ENCODE results near the gene MTF2. TPM values are rescaled to one million over a fixed set of nuclear protein-coding genes. Genes with fewer than 3 reads are reported as not detected.

MTF2 gene
- total RNA-seq, 2 donors from 2014 or later = 13.5 to 13.7 TPM

DNA sequence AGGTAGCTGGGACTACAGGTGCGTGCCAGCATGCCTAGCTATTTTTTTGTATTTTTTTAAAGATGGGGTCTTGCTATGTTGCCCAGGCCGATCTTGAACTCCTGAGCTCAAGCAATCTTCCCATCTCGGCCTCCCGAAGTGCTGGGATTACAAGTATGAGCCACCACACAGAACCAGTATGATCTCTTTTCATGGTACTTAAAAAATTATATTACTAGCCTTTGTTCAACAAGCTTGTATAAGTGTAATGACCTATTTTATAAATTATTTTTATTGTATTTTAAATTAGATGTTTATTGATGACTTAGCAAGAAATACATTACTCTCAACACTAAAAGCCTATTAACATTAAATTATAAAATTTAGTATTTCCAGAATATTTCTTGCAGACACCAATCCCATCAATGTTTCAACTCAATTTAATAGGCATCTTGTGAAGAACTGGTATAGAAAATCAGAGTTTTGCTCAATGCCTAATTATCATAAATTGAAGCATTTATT, 36.0 kb upstream of the MTF2 start:
- Histone ChIP-seq H3K4me1 (no peaks in the 10 kb centered on the region), H3K27ac (no peak overlapping the region), H3K9me3 (no peaks in the 10 kb centered on the region), H3K36me3 (replicated peaks in 1 of 2; ENCODE audit: insufficient read depth in 1 of 2, low read depth in 2 of 2) (no peaks in the 10 kb centered on the region), H3K4me3 (no peak overlapping the region), H3K27me3 (no peaks in the 10 kb centered on the region)
- WGBS, 2 donors = 88 to 92% methylated on average over 4 of the region's 4 CpGs
- intact Hi-C loops (cut with DNase I) = no loop called here
- no peak for ATAC-seq
- no peak for DNase-seq
- TF ChIP-seq, protein P1, sequence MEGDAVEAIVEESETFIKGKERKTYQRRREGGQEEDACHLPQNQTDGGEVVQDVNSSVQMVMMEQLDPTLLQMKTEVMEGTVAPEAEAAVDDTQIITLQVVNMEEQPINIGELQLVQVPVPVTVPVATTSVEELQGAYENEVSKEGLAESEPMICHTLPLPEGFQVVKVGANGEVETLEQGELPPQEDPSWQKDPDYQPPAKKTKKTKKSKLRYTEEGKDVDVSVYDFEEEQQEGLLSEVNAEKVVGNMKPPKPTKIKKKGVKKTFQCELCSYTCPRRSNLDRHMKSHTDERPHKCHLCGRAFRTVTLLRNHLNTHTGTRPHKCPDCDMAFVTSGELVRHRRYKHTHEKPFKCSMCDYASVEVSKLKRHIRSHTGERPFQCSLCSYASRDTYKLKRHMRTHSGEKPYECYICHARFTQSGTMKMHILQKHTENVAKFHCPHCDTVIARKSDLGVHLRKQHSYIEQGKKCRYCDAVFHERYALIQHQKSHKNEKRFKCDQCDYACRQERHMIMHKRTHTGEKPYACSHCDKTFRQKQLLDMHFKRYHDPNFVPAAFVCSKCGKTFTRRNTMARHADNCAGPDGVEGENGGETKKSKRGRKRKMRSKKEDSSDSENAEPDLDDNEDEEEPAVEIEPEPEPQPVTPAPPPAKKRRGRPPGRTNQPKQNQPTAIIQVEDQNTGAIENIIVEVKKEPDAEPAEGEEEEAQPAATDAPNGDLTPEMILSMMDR (IDR thresholded peaks at IDR 0.05) = no peak
- no peak for TF ChIP-seq POLR2A (IDR thresholded peaks at IDR 0.05)

DNA sequence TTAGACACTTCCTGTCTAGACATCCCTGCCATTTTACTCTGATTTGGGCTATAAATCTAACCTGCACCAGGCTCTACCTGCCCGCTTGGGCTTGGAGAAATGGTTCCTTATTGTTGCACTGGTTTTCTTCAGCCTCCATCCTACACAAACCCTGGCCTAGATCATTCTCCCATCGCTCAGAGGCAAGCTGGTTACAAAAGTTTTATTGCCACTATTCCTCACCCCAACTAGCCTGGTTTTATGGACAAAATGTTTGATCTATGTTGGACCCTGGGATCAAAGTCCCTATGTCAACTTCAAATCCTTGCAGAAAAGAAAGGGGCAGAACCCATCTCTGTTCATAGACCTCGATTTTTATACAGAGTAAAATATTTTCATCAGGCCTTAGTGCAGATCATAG, 31.5 kb upstream of the MTF2 start:
- intact Hi-C loops (cut with DNase I) = no loop called here
- Histone ChIP-seq H3K4me1 (no peaks in the 10 kb centered on the region), H3K27me3 (no peaks in the 10 kb centered on the region), H3K4me3 (no peak overlapping the region), H3K36me3 (replicated peaks in 1 of 2; ENCODE audit: insufficient read depth in 1 of 2, low read depth in 2 of 2) (no peaks in the 10 kb centered on the region), H3K9me3 (no peaks in the 10 kb centered on the region), H3K27ac (no peak overlapping the region)
- no peak for DNase-seq
- WGBS, 2 donors = 55% methylated on average over 3 of the region's 3 CpGs
- no peak for TF ChIP-seq POLR2A (IDR thresholded peaks at IDR 0.05)
- TF ChIP-seq, protein P1 (IDR thresholded peaks at IDR 0.05) = no peak
- no peak for ATAC-seq

DNA sequence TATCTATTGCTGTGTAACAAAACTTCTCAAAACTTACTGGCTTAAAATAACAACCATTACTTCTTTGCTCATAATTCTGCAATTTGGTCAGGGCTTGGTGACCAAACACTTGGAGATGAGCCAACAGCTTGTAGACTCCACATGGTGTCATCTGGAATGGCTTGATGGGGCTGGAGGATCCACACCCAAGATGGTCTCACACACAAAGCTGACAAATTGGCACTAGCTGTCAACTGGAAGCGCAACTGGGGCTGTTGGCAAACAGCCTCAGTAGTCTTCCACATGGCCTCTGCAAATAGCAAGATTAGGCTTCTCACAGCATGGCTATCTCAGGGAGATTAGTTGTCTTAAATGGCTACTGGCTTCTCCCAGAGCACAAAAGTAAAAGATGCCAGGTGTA, 27.1 kb upstream of the MTF2 start:
- no peak overlapping the region for H3K4me3 ChIP-seq
- H3K9me3 ChIP-seq = no peaks in the 10 kb centered on the region
- no peaks in the 10 kb centered on the region for H3K4me1 ChIP-seq
- WGBS, 2 donors = 71 to 81% methylated on average over 1 of the region's 1 CpG
- TF ChIP-seq, protein P1 (IDR thresholded peaks at IDR 0.05) = no peak
- TF ChIP-seq POLR2A (IDR thresholded peaks at IDR 0.05) = no peak
- H3K27me3 ChIP-seq = no peaks in the 10 kb centered on the region
- no peak for ATAC-seq
- H3K36me3 ChIP-seq (replicated peaks in 1 of 2; ENCODE audit: insufficient read depth in 1 of 2, low read depth in 2 of 2) = no peaks in the 10 kb centered on the region
- no peak overlapping the region for H3K27ac ChIP-seq
- no peak for DNase-seq
- intact Hi-C loops (cut with DNase I) = no loop called here

DNA sequence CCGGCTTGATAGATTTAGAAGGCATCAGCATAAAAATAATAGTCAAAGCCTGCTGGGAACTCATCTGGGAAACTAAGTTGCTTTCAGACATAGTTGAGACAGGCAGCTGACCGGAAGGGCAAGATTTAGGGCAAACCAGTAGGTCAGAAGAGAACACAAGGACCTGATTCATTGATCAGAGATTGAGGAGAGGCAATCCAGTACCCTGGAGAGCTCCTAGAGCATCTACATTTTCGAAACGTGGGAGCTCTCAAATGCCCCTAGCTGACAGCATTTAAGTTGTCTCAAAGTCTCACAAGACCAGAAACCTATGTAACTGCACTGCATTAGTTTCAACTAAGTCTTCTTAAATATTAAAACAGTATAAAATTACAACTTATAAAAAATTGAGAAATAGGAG, 22.9 kb upstream of the MTF2 start:
- 31 to 33% methylated on average over 4 of the region's 4 CpGs for WGBS, 2 donors
- no peak overlapping the region for H3K4me3 ChIP-seq
- TF ChIP-seq, protein P1 (IDR thresholded peaks at IDR 0.05) = no peak
- TF ChIP-seq POLR2A (IDR thresholded peaks at IDR 0.05) = no peak
- intact Hi-C loops (cut with DNase I) = no loop called here
- no peak overlapping the region for H3K27ac ChIP-seq
- H3K36me3 ChIP-seq (replicated peaks in 1 of 2; ENCODE audit: insufficient read depth in 1 of 2, low read depth in 2 of 2) = no peaks in the 10 kb centered on the region
- no peaks in the 10 kb centered on the region for H3K4me1 ChIP-seq
- no peaks in the 10 kb centered on the region for H3K27me3 ChIP-seq
- DNase-seq (no peak), ATAC-seq (no peak)
- H3K9me3 ChIP-seq = no peaks in the 10 kb centered on the region

DNA sequence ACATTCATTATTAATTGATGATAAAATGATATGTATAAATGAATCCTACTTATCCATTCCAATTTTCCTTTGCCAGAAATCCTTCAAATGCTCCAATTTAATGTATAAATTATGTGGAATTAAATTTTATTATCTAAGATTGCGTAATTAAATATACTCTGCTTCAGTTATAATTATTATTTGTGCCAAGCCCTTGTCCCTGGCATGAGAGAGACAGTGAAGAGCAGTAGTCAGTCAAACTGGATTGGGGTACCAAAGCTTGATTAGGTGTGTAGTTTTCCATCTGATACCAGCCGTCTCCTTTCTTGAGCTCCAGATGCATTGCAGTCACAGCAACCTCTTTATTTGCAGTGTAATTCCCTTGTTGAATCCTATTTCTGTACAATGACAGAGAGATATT, 22.4 kb upstream of the MTF2 start:
- whole genome bisulfite sequencing, 2 donors = 73 to 76% methylated on average over 2 of the region's 2 CpGs
- Histone ChIP-seq H3K27me3 (no peaks in the 10 kb centered on the region), H3K27ac (no peak overlapping the region), H3K9me3 (no peaks in the 10 kb centered on the region), H3K36me3 (replicated peaks in 1 of 2; ENCODE audit: insufficient read depth in 1 of 2, low read depth in 2 of 2) (no peaks in the 10 kb centered on the region), H3K4me3 (no peak overlapping the region), H3K4me1 (no peaks in the 10 kb centered on the region)
- TF ChIP-seq, protein P1 (IDR thresholded peaks at IDR 0.05) = no peak
- TF ChIP-seq POLR2A (IDR thresholded peaks at IDR 0.05) = no peak
- ATAC-seq (no peak), DNase-seq (no peak)
- intact Hi-C loops (cut with DNase I) = no loop called here

Measured in body of pancreas (tissue), 4 donors.